Subcutaneous abdominal adipose tissue (tissue), 5 donors: ENCODE results near the gene MKS1.

ENCODE experiments used
- H3K27ac ChIP-seq: one replicate; pipeline ENCODE4 v1.7.0; 2013; ENCODE audit warnings: low read depth, mild to moderate bottlenecking, inconsistent platforms, low read length, moderate library complexity
- H3K27me3 ChIP-seq, 5 donors: one replicate each; pipeline ENCODE4 v1.7.0; 2013; ENCODE audit warnings: low read length in 5 of 5, inconsistent platforms in 1 of 5; ENCODE audit not compliant: control insufficient read depth in 5 of 5, insufficient read depth in 4 of 5
- H3K36me3 ChIP-seq, 5 donors: one replicate each; pipeline ENCODE4 v1.7.0; 2013; ENCODE audit warnings: low read length in 5 of 5; ENCODE audit not compliant: control insufficient read depth in 5 of 5, insufficient read depth in 5 of 5
- H3K4me1 ChIP-seq, 5 donors: one replicate each; pipeline ENCODE4 v1.7.0; 2013; ENCODE audit warnings: low read length in 5 of 5, mild to moderate bottlenecking in 3 of 5, moderate library complexity in 1 of 5; ENCODE audit not compliant: control insufficient read depth in 5 of 5, insufficient read depth in 5 of 5
- H3K4me3 ChIP-seq, 5 donors: one replicate each; pipeline ENCODE4 v1.7.0; 2013; ENCODE audit warnings: low read length in 5 of 5, low read depth in 1 of 5
- H3K9ac ChIP-seq, 5 donors: one replicate each; pipeline ENCODE4 v1.7.0; 2013; ENCODE audit warnings: low read length in 5 of 5, mild to moderate bottlenecking in 4 of 5, moderate library complexity in 3 of 5
- H3K9me3 ChIP-seq, 5 donors: one replicate each; pipeline ENCODE4 v1.7.0; 2013; ENCODE audit warnings: low read length in 5 of 5; ENCODE audit not compliant: control insufficient read depth in 5 of 5
- donor health status: healthy.
- donor health status: healthy.
- donor health status: healthy.
- donor health status: healthy.
- donor health status: healthy.

Gene MKS1

DNA sequence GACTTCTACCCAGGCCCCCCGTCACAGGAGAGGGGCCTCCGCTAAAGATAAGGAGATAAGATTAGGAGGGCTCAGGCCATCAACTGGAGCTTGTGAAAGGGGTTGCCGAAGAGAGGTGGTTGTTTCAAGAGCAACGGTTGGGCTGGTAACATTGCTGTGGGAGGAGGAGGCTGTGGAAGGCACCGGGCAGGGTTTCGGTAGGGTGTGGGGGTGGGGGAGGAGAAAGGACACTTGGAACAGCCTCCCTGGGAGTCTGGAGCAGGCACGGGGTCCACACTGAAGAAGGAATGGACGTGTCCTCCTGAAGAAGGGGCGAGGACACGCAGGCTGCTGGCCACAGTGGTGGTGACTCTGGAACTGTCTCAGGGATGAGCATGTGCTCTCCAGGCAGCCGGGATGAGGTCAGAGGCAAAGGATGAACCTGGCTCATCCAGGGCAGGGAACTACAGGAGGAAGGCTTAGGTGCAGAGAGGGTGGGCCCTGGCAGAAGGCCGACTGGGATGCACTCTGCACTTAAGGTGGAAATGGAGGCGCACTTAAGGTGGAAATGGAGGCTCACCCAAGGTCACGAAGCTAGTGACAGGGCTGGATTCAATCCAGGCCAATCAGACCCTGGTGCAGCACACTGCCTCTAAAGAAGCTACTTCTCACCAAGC, 27.7 kb downstream of the MKS1 start:
- Histone ChIP-seq H3K9ac (no peak overlapping the region), H3K4me3 (no peak overlapping the region), H3K36me3 (no peaks in the 10 kb centered on the region), H3K27me3 (peaks cover 12 to 38% (median 27%) of the 10 kb centered on the region in 5 donors), H3K27ac (no peak overlapping the region), H3K9me3 (no peaks in the 10 kb centered on the region), H3K4me1 (peaks cover 4 to 10% (median 8%) of the 10 kb centered on the region in 5 donors)

DNA sequence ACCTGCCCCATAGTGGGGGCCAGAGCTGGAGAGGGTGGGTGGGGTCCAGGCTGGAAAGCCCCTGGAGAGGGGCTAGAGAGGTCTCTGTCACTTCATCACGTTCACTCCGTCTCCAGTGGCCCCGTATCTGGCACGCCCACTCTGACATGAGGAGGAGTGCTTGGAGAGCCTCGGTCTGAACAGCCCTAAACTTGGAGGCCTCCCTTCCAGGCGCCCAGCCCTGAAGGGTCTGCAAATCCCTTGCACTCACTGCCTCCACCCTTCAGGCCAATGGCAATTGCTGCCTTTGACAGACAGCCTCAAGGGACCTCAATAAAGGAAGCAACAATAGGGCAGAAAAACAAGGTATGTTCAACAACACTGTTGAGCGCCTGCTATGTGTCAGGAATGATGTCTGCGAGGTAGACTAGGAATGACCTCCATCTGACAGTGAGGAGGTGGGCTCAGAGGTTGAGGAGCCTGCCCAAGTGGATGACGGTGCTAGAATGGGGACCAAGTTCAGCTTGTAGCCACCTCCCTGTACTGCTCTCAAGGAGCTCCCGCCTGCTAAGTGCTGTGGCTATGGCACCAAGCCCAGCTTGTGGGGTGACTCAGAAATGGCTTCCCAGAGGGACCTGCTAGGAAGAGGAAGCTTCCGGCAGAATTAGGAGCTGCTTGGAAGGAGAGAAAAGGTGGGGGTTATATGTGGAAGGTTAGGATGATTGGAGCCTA, 29.5 kb downstream of the MKS1 start:
- Histone ChIP-seq H3K4me3 (peak overlapping the region in 2 of 5 donors; percentile 13 to 32), H3K27me3 (peaks cover 12 to 41% (median 27%) of the 10 kb centered on the region in 5 donors), H3K4me1 (peaks cover 4 to 10% (median 8%) of the 10 kb centered on the region in 5 donors), H3K9me3 (no peaks in the 10 kb centered on the region), H3K27ac (no peak overlapping the region), H3K9ac (no peak overlapping the region), H3K36me3 (no peaks in the 10 kb centered on the region)

DNA sequence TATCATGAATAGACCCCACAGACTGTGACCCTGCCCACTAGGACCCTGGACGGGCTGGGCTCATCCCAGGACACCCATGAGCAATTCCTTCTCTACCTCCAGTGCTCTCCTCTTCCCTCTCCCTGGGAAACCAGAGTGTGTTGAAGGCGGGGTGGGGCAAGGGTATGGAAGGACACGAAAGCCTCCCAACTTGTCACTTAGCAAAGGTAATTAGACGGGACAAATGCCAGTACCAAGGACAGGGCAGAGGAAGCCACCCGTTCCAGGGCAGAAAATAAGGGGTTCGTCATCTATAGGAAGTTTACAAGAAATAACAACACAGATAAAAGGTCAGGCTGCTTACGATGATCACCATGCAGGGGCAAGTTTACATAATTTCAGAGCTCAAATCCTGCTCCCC, 31.4 kb downstream of the MKS1 start:
- H3K27ac ChIP-seq, result no peak overlapping the region
- peaks cover 12 to 39% (median 26%) of the 10 kb centered on the region in 5 donors for H3K27me3 ChIP-seq
- H3K4me3 ChIP-seq, result no peak overlapping the region
- H3K9ac ChIP-seq, result no peak overlapping the region
- no peaks in the 10 kb centered on the region for H3K36me3 ChIP-seq
- no peaks in the 10 kb centered on the region for H3K9me3 ChIP-seq
- peaks cover 4 to 10% (median 8%) of the 10 kb centered on the region in 5 donors for H3K4me1 ChIP-seq

GRCh38 chr17:58187063-58187462, 32.0 kb downstream of the MKS1 start:
- Histone ChIP-seq H3K9me3 (no peaks in the 10 kb centered on the region), H3K9ac (no peak overlapping the region), H3K4me1 (peaks cover 4 to 10% (median 8%) of the 10 kb centered on the region in 5 donors), H3K27me3 (peaks cover 12 to 35% (median 26%) of the 10 kb centered on the region in 5 donors), H3K36me3 (no peaks in the 10 kb centered on the region), H3K27ac (no peak overlapping the region), H3K4me3 (no peak overlapping the region)

GRCh38 chr17:58186591-58186990, 32.5 kb downstream of the MKS1 start:
- Histone ChIP-seq H3K36me3 (no peaks in the 10 kb centered on the region), H3K27ac (no peak overlapping the region), H3K4me1 (peaks cover 4 to 10% (median 8%) of the 10 kb centered on the region in 5 donors), H3K9ac (no peak overlapping the region), H3K9me3 (no peaks in the 10 kb centered on the region), H3K4me3 (no peak overlapping the region), H3K27me3 (peaks cover 12 to 33% (median 25%) of the 10 kb centered on the region in 5 donors)

GRCh38 chr17:58184986-58185761, 33.9 kb downstream of the MKS1 start:
- Histone ChIP-seq H3K4me1 (peaks cover 2 to 9% (median 7%) of the 10 kb centered on the region in 5 donors), H3K4me3 (no peak overlapping the region), H3K9ac (no peak overlapping the region), H3K36me3 (no peaks in the 10 kb centered on the region), H3K27ac (no peak overlapping the region), H3K27me3 (peaks cover 6 to 21% (median 18%) of the 10 kb centered on the region in 5 donors), H3K9me3 (no peaks in the 10 kb centered on the region)

- no peak overlapping the region for H3K9ac ChIP-seq
- no peak overlapping the region for H3K27ac ChIP-seq
Observed at GRCh38 chr17:58184308-58184985, 34.6 kb downstream of the MKS1 start.

DNA sequence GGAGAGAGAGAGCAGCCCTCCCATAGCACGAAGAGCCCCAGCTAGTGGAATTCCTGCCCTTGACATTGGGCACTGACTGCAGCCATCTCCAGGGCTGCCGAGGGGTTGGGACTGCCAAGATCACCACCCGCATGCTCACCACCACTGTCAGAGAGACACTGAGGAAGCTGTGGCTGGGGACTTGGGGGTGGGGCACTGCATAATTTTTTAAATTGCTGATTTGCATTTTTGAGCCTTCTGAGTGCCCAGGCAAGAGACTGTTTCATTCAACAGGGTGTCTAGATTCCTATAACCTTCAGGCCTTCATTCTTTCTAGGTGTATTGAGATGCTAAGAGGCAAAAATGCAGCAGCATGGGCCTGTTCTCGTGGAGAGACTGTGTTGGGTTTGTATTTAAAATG, 35.5 kb downstream of the MKS1 start:
- Histone ChIP-seq H3K9ac (no peak overlapping the region), H3K27ac (no peak overlapping the region), H3K27me3 (peaks cover 3 to 12% (median 11%) of the 10 kb centered on the region in 5 donors), H3K4me3 (no peak overlapping the region), H3K36me3 (no peaks in the 10 kb centered on the region), H3K4me1 (no peaks in the 10 kb centered on the region), H3K9me3 (no peaks in the 10 kb centered on the region)

More at GRCh38 chr17:58184308-58184985, 34.6 kb downstream of the MKS1 start:
- Histone ChIP-seq H3K36me3 (no peaks in the 10 kb centered on the region), H3K9me3 (no peaks in the 10 kb centered on the region), H3K27me3 (peaks cover 3 to 14% (median 13%) of the 10 kb centered on the region in 5 donors), H3K4me1 (peaks cover 0 to 1% (median 0%) of the 10 kb centered on the region in 5 donors), H3K4me3 (no peak overlapping the region)

DNA sequence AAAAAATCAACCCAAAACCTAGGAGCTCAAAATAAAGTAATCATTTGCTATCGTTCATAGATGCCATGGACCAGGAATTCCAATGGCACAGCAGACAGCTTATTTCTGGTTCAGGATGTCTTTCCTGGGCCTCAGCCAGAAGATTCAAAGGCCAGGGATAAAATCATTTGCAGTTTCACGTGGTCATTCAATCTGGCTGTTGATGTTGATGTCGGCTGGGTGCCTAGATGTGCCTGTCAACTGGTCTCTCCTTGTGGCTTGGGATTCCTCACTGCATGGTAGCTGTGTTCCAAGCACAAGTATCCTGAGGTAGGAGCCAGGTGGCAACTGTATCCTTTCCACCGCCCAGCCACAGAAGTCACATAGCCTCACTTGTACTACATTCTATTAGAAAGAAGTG, 37.3 kb downstream of the MKS1 start:
- H3K9me3 ChIP-seq, result no peaks in the 10 kb centered on the region
- H3K27me3 ChIP-seq, result peaks cover 0 to 7% (median 6%) of the 10 kb centered on the region in 5 donors
- H3K4me1 ChIP-seq, result no peaks in the 10 kb centered on the region
- H3K4me3 ChIP-seq, result no peak overlapping the region
- H3K27ac ChIP-seq, result no peak overlapping the region
- H3K36me3 ChIP-seq, result no peaks in the 10 kb centered on the region
- no peak overlapping the region for H3K9ac ChIP-seq
